Stromal cell of bone marrow (primary cell): ENCODE data around the gene TPD52L1.
A peak's percentile ranks its signal among the peaks of the same experiment; 100 is the strongest.
"Not testable (repeated sequence)": the region's sequence is repeated elsewhere in the genome, so short reads cannot be mapped to it uniquely, and the experiment has no call there.

Experiments used
- DNase-seq: peaks from one replicate; pipeline ENCODE4 v3.0.0-alpha.2; 2012; ENCODE audit warnings: low read depth

The TPD52L1 gene, protein sequence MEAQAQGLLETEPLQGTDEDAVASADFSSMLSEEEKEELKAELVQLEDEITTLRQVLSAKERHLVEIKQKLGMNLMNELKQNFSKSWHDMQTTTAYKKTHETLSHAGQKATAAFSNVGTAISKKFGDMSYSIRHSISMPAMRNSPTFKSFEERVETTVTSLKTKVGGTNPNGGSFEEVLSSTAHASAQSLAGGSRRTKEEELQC

DNA sequence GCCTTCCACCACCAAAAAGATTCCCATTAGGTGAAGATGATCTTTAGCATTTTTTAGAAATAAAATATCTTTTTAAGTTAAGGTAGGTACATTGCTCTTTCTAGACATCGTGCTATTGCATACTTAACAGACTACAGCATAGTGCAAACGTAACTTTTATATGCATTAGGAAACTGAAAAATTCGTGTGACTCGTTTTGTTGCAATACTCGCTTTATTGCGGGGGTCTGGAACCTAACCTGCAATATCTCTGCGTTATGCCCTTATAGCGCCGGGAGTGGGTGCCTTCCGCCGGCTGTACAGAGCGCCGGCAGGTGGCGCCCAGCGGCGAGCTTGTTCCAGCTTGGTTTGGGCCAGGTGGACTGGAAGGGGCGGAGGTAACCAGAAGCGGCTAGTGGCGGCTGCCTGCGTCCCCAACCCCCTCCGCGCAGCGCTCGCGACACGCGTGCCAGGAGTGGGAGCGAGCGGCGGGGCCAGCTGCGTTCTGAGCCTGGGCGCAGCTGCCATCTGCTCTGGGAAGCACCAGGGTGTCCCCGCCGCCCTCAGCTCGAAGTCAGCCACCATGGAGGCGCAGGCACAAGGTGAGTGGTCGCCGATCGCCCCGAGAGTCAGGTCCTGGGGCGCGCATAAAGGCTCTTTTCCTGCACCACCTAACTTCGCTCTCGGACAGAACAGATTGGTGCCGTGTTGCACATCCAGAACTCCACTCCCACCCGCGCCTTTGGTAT lies at the start of gene TPD52L1:
TPD52L1 (plus strand) TSS at position 383 of the 727 bp plus-strand sequence; CDS start at position 562, 179 bp downstream.
- peak; percentile 40 for DNase-seq

DNA sequence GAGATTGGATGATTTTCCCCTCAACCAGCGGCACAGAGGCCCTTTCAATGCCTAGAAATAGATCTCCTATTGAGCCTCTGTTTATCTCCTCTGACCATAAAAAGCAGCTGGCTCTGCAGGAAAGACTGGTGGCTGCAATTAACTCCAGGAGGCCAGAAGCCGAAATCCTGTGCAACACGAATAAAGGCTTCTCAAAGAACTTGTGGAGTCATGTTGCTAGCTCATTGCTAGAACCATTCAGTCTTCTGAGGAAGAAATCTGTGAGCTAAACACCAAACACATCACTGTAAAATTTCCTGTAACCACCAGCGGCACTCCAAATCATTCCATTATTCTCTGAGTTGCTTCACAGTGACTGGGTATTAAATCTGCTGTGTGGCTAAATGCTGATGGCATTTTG lies 49.1 kb upstream of the TPD52L1 start:
- peak; percentile 54 for DNase-seq

DNA sequence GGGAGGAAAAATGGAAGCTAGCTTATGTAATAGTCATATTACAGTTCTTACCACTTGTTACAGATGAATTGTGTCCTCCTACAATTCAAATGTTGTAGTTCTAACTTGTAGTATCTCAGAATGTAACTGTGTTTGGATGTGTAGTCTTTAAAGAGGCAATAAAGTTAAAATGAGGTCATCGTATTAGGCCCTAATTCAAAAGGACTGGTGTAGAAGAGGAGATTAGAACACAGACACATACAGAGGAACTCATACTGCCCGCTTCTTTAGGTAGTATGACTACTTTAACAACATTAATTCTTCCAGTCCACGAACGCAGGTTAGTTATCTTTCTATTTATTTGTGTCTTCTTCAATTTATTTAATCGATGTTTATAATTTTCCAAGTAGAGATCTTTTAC lies 46.5 kb upstream of the TPD52L1 start:
- DNase-seq = no peak

DNA sequence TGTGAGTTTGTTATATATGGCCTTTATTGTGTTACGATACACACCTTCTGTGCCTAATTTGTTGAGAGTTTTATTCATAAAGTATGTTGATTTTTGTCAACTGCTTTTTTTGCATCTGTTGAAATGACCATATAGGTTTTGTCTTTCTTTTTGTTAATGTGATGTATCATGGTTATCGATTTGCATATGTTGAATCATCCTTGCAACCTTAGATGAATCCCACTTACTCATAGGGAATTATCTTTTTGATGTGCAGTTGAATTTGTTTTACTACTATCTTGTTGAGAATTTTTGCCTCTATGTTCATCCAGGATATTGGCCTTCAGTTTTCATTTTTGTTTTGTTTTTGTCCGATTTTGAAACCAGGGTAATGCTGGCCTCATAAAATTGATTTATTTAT lies 45.7 kb upstream of the TPD52L1 start:
- no peak for DNase-seq

DNA sequence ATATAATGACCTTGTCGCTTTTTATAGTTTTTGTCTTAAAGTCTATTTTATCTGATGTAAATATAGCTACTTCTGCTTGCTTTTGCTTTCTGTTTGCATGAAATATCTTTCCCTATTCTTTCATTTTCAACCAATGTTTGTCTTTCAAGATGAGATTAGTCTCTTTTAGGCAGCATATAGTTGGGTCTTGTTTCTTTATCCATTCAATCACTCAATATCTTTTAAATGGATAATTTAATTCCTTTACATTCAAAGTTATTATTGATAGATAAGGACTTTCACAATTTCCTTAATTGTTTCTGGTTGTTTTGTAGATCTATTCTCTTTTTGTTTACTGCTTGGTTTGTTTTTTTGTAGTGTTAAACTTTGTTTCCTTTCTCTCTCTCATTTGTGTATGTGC lies 43.5 kb upstream of the TPD52L1 start:
- no peak for DNase-seq

DNA sequence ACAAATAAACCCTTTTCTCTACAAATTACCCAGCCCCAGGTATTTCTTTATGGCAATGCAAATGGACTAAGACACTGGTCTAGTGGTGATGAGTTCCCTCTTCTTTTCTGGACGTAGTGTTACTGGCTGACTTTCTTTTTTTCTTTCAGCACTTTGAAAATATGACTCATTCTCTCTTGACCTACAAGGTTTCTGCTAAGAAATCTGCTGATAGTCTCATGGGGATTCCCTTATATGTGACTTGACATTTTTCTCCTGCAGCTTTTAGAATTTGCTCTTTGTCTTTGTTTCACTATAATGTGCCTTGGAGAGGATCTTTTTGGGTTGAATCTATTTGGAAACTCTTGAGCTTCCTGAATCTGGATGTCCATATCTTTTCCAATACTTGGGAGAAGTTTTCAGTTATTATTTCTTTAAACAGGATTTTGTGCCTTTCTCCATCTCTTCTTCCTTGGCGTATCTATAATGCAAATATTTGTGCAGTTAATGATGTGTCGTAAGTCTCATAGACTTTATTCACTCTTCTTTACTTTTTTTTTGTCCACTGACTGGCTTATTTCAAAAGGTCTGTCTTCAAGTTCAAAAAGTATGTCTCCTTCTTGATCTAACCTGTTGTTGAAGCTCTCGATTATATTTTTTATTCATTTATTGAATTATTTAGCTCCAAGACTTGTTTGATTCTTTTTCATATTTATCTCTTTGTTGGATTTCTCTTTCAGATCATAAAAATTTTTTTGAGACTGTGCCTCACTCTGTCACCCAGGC lies 42.2 kb upstream of the TPD52L1 start:
- DNase-seq = no peak

DNA sequence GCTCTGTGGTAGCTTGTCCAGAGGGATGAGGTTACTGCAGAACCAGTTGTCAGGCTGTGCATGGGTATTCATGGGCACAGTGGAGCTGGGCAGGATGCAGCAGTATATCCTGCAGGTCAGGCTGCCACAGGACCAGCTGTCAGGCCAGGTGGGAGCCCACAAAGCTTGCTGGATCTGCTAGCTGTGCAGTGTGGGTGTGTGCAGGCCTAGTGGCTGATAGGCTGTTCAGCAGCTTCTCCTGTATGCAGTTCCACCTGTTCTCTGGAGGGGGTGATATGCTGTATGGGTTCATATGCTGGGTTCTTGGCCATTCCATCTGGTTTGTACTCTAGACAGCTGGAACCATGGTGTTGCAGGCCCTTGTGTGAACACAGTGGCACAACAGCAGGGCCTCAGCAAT lies 40.6 kb upstream of the TPD52L1 start:
- no peak for DNase-seq

DNA sequence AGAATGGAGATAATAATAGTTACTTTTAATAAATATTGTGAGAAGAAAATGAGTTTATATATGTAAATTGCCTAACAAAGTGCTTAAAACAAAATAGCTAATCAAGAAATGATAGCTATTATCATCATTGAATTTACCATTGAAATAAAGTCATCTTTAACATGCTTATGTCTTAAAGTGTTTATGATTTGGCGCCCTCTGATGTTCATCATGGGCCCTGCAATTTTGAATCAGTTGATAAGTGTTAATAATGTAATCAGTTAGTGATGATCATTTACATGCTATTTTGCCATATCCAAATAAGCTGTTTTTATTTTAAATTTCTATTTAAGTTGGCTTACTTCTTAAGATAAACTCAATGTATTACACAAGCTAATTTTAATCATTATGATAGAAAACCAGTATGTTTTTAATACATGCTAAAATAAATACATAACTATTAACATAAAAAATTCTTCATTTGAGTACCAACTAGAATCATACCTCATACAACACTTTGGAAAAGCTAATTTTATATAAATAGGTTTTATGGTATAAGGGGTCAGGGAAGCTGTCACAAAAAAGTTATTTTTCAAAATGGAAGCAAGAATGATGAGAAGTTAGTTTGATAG lies 39.2 kb upstream of the TPD52L1 start:
- DNase-seq = peak; percentile 42

DNA sequence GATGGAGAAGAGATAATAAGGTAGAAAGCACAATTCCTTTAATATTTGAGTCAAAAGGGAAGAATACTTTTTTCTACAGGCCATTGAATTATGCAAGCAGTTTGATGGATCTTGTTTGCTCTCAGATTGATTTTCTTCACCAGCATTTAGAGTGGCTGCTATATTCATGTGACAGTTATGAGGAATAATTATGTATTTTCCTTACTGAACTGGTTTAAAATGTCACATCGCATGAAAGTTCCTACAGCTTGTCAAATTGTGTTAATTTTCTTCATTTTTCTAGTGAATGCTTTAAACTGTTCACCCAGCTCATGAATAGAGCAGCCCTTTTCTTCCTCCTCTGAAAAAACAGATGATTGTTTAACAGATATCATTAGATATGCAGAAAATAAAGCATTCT lies 37.4 kb upstream of the TPD52L1 start:
- DNase-seq = no peak

DNA sequence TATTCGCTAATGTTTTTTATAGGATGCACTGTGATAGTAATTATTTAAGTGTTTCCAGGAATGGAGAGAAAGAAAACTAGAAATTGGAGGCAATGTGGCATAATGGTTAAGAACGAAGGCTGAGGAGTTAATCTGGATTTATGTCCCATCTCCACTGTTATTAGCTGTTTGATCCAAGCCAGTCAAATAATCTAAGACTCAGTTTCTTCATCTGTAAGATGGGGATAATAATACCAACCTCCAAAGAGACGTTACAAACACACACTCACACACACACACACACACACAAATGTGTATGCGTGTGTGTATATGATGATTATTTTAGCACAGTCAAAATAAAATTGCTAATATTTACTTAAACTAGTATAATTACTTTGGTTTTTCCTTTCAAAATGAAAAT lies 36.9 kb upstream of the TPD52L1 start:
- DNase-seq = no peak

DNA sequence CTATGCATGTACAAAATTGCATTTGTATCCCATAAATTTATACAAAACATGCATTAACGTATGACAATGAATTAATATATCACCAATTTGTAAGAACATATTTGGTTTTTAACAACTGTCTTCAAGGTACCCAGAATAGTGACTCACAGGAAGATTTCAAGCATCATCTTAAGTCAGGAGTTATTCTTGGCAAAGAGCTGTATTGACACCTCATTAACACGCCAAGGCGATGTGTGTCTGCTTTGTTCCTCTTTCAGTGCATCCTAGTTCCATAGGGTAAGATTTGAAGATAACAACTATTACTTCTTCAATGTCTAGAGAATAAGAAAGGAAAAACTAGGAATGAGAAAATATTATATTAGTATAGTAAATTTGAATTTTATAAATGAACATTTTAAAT lies 35.8 kb upstream of the TPD52L1 start:
- no peak for DNase-seq

DNA sequence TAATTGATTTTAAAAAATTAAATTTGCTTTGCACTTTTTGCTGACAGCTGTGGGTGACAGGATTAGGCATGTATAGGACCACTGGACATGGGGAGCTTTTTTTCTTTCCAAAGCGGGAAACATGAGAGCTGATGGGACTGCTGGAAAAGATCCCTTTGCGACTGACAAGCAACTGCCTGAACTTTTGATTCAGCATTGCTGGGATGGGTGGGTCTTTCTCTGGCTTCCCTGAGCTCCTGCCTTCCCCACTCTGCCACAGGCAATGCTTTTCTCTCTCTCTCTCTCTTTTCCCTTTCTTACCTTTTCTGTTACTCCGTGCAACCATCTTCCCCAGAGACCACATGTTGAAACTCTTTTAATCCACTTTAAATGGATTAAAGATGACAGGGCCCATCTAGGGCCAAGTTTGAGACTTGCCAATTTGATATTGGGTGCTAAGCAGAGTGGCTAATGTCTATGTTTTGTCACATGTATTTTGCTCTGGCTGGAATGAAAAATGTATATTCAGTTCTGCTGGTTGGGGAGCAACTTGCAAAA lies 33.5 kb upstream of the TPD52L1 start:
- no peak for DNase-seq

DNA sequence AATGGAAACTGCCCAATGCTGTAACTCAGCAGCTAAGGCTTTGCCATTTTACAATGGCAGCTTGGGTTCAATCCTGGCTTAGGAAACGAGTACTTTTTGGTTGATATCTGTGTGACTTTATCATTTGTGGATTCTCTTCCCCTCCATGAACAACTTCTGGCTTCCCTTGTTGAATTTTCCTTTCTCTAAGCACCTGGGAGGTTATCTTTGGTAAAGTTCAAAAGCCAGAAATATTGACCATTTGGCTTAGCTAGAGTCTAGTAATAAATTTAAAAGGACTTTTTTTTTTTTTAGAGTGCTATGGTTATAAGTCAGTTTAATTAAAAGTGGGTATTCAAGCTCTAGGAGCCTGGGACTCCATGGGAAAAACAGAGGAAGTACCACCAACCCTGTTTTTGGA lies 31.7 kb upstream of the TPD52L1 start:
- DNase-seq = no peak

DNA sequence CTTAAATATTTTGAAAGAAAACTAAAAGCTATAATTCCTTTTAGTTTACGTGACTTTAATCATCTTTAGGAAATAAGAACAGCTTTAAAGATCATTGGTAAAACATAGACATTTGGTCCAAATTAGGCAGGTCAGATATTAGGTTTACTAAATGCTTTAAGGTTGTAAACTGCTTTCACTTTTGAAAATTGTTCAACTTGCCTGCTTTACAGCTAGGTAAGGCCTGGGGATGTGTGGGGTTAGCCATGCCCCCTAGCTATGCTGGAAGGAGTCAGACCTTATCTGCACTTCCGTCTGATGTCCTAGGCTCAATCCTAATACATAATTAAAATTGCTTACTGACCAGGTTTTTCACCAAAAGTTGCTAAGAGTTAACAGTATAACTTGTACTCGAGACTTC lies 30.5 kb upstream of the TPD52L1 start:
- DNase-seq = no peak

DNA sequence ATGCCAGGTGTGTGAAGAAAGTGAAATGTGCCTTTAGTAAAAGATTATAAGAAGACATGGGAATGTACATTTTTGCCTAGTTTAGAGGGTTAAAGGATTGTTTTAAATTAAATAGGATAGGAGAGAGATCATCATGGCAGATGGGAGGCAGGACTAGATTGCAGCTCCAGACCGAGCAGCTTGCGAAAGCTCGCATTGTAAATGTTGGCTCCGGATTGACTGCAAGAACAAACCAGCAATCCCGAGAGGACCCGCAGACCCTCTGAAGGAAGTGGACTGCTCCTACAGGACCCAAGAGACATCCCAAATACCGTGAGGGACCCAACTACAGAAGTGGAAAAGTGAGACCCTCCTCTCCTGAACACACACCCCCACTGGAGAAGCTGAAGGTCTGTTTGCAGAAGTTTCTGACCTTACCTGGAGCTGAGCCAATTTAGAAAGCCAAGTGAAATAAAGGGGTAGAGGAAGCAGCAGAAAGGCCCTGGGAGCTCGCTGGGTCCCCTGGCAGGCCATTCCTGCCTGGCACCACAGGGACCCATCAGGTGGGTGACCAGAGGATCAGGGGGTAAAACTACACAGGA lies 30.0 kb upstream of the TPD52L1 start:
- DNase-seq = no peak

DNA sequence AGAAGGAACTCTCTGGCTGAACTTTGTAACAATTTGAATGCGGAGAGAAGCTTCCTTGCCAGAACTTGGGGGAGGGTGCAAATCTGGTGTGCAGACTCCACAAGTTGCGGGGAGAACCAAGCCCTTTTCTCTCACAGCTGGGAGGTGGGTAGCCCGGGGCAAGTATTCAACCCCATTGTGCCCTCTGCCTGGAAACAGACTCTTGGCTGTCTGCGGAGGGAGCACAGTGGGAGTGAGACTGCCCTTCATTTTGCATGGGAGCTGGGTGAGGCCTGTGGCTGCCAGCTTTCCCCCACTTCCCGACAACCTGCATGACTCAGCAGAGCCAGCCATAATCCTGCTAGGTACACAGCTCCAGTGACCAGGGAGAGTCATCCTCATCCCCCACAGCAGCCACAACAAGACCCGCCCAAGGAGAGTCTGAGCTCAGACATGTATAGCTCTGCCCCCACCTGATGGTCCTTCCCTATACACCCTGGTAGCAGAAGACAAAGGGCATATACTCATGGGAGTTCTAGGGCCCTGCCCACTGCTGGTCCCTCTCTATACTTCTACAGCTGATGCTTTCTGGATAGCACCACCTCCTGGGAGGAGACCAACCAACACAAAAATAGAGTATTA lies 29.4 kb upstream of the TPD52L1 start:
- no peak for DNase-seq

DNA sequence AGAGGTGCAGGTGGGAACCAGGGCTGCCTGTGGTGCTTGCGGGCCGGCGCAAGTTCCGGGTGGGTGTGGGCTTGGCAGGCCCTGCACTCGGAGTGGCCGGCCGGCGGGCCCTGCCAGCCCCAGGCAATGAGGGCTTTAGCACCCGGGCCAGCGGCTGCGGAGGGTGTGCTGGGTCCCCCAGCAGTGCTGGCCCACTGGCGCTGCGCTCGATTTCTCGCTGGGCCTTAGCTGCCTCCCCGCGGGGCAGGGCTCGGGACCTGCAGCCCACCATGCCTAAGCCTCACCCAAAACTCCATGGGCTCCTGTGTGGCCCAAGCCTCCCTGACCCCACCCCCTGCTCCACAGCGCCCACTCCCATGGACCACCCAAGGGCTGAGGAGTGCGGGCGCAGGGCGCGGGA lies 27.7 kb upstream of the TPD52L1 start:
- not testable (repeated sequence) for DNase-seq

DNA sequence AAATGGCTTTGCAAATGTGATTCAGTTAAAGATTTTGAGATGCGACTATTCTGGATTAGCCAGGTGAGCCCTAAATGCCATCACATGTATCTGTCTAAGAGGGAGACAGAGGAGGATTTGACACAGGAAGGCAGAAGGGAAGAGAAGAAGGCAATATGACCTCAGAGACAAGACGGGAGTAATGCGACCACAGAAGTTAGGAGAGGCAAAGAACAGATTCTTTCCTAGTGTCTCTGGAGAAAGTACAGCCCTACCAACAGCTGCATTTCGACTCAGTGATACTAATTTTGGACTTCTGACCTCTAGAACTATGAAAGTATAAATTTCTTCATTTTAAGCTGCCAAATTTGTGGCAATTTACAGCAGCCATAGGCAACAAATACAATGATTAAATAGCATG lies 24.2 kb upstream of the TPD52L1 start:
- no peak for DNase-seq

DNA sequence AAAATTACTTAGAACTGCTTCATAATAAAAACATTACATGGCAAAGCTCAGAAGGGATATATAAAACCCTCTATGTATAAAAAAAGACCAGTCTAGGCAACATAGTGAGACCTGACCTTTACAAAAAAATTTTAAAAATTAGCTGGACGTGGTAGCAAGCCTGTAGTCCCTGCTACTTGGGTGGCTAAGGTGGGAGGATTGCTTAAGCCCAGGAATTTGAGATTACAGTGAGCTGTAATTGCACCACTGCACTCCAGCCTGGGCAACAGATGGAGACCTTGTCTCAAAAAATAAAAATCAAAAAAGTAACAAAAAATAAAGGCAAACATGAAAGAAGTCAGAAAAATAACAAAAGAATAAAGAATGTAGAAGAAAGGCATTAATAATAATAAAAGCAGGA lies 21.5 kb upstream of the TPD52L1 start:
- no peak for DNase-seq

DNA sequence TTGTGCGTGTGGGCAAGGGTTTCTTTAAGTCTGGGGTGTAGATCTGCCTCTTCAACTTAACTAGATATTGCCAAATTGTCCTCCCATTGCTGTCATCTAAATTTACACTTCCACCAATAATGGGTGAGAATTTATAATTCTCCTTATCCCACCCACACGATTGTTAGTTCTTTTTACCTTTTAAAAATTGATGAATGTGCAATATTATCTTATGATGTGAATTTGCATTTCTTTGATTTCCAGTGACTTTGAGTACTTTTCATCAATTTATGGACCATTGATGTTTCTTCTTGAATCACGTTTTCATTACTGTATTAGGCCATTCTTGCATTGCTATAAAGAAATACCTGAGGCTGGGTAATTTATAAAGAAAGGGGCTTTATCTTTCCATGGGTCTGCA lies 17.2 kb upstream of the TPD52L1 start:
- DNase-seq = no peak

DNA sequence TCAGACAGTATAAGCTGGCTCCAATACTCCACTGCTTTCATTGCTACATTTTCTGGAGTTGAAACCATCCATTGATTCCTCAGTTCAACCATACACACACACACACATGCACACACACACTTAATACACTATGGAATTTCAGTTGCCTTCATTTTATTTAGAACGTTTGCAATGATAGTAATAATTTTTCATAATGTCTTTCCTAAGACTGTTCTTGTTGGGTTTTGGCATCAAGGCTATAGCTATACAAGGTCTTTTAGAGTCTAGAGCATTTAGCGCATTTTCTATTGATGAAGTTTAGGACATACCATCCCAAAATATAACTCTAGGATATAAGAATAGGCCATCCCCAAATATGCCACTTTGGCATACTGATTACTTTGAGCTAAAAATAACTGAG lies 15.5 kb upstream of the TPD52L1 start:
- no peak for DNase-seq

DNA sequence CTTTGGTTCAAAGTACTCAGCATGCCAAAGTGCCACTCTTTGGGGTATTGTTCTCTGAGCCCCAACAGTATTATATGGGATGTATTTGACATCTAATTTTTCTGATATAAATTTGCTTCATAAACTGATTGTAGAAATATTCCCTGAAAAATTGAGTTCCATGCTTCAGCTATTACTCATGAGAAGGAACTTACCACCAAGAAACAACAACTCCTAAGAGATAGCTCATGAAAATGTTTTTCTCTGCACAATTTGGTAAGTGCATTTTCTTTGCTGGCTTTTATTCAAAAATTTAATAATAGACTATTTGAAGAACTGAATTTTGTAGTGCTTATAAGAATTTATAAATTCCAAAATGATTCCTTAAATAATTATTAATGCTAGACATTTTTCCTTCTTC lies 12.8 kb upstream of the TPD52L1 start:
- DNase-seq = peak; percentile 29
